ENCODE measurements around the gene ARHGAP42.

ARHGAP42 gene

DNA sequence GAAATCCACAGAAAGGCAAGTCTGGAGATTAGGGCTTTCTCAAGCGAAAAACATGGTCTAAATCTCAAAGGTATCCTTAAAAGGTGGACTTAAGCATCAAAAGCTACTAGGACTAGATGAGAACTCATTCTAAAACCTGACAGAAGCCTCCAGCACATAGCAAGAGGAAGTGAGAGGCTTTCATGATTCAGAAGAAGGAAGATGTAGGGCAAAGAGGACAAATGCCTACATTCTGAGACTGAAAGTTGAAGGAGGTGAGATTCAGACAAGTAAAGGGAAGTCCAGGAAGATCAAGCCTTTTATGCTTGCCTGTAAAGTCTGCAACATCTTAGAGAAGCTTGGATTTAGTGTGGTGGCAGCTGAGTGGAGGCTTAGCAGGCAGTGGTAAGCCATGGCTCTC lies 343.6 kb downstream of the ARHGAP42 start:
- Histone ChIP-seq H3K9ac (ENCODE audit: low read length) (no peak overlapping the region), H3K4me2 (ENCODE audit: low read depth, low read length, poor library complexity, severe bottlenecking) (no peak overlapping the region), H3K27ac (ENCODE audit: low read depth, low read length) (no peak overlapping the region), H3K4me3 (ENCODE audit: insufficient read depth, low read length, poor library complexity, severe bottlenecking) (no peak overlapping the region), H3K79me2 (ENCODE audit: insufficient read depth, low read length) (no peaks in the 10 kb centered on the region), H3K9me3 (ENCODE audit: insufficient read depth, low read length) (no peaks in the 10 kb centered on the region), H3K27me3 (ENCODE audit: low read length) (no peaks in the 10 kb centered on the region), H2AFZ (ENCODE audit: low read depth, low read length, severe bottlenecking) (no peak overlapping the region), H3K9me2 (replicated peaks; ENCODE audit: insufficient read depth, low read length) (no peaks in the 10 kb centered on the region), H3K36me3 (ENCODE audit: low read length) (no peaks in the 10 kb centered on the region), H4K20me1 (ENCODE audit: low read depth, low read length) (no peaks in the 10 kb centered on the region), H3F3A (ENCODE audit: insufficient read depth) (no peaks in the 10 kb centered on the region)
- TF ChIP-seq, protein P1, sequence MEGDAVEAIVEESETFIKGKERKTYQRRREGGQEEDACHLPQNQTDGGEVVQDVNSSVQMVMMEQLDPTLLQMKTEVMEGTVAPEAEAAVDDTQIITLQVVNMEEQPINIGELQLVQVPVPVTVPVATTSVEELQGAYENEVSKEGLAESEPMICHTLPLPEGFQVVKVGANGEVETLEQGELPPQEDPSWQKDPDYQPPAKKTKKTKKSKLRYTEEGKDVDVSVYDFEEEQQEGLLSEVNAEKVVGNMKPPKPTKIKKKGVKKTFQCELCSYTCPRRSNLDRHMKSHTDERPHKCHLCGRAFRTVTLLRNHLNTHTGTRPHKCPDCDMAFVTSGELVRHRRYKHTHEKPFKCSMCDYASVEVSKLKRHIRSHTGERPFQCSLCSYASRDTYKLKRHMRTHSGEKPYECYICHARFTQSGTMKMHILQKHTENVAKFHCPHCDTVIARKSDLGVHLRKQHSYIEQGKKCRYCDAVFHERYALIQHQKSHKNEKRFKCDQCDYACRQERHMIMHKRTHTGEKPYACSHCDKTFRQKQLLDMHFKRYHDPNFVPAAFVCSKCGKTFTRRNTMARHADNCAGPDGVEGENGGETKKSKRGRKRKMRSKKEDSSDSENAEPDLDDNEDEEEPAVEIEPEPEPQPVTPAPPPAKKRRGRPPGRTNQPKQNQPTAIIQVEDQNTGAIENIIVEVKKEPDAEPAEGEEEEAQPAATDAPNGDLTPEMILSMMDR (IDR thresholded peaks at IDR 0.05; ENCODE audit: insufficient read depth, low read length, poor library complexity, severe bottlenecking), result no peak
- no peak for TF ChIP-seq EZH2phosphoT487 (conservative IDR thresholded peaks at IDR 0.05; ENCODE audit: low read length)

DNA sequence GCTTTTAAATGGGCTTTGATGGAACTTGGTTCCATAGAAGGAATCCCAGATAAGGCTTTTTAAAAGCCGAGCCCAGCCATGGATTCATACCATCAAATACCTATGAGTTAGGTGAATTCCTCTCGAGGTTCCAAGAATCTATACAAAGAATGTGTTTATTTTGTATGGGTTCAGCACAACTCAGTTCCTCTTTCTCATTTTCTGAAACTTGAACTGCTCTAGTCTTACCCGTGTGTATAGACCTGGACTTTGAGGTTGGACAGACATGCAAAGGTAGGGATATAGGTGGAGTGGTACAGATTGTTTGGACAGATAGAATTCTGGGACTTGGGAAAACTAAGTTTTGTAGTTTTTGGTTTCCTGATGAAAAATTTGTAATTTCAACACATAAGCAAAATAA lies 344.6 kb downstream of the ARHGAP42 start:
- Histone ChIP-seq H3K36me3 (ENCODE audit: low read length) (no peaks in the 10 kb centered on the region), H3K9me2 (replicated peaks; ENCODE audit: insufficient read depth, low read length) (no peaks in the 10 kb centered on the region), H3K79me2 (ENCODE audit: insufficient read depth, low read length) (no peaks in the 10 kb centered on the region), H2AFZ (ENCODE audit: low read depth, low read length, severe bottlenecking) (no peak overlapping the region), H3K9ac (ENCODE audit: low read length) (no peak overlapping the region), H3K4me3 (ENCODE audit: insufficient read depth, low read length, poor library complexity, severe bottlenecking) (no peak overlapping the region), H3K4me2 (ENCODE audit: low read depth, low read length, poor library complexity, severe bottlenecking) (no peak overlapping the region), H4K20me1 (ENCODE audit: low read depth, low read length) (no peaks in the 10 kb centered on the region), H3K27me3 (ENCODE audit: low read length) (no peaks in the 10 kb centered on the region), H3K9me3 (ENCODE audit: insufficient read depth, low read length) (no peaks in the 10 kb centered on the region), H3K27ac (ENCODE audit: low read depth, low read length) (no peak overlapping the region), H3F3A (ENCODE audit: insufficient read depth) (no peaks in the 10 kb centered on the region)
- TF ChIP-seq, protein P1 (IDR thresholded peaks at IDR 0.05; ENCODE audit: insufficient read depth, low read length, poor library complexity, severe bottlenecking), result no peak
- TF ChIP-seq EZH2phosphoT487 (conservative IDR thresholded peaks at IDR 0.05; ENCODE audit: low read length), result no peak

DNA sequence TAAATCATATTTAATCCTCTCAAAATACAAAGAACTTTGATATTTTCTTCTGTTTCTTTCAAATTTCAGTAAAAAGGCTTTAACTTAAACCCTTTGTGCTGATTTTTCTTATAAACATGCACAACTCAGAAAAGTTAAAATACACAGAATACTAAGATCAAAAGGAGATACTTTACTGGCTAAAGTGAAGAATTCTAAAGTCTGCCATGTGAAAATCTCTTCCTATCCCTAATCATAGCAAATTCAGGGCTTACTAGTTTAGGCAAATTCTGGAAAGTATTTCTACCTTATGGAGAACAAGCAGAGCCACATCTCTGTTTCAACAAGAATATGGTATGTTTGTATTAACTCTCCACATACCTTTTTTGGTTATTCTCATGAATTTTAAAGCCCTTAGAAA lies 345.9 kb downstream of the ARHGAP42 start:
- H3K4me2 ChIP-seq (ENCODE audit: low read depth, low read length, poor library complexity, severe bottlenecking), result no peak overlapping the region
- H3K79me2 ChIP-seq (ENCODE audit: insufficient read depth, low read length), result no peaks in the 10 kb centered on the region
- H3K9me3 ChIP-seq (ENCODE audit: insufficient read depth, low read length), result no peaks in the 10 kb centered on the region
- H3K27me3 ChIP-seq (ENCODE audit: low read length), result no peaks in the 10 kb centered on the region
- no peak for TF ChIP-seq EZH2phosphoT487 (conservative IDR thresholded peaks at IDR 0.05; ENCODE audit: low read length)
- TF ChIP-seq, protein P1 (IDR thresholded peaks at IDR 0.05; ENCODE audit: insufficient read depth, low read length, poor library complexity, severe bottlenecking), result no peak
- no peak overlapping the region for H3K4me3 ChIP-seq (ENCODE audit: insufficient read depth, low read length, poor library complexity, severe bottlenecking)
- no peaks in the 10 kb centered on the region for H4K20me1 ChIP-seq (ENCODE audit: low read depth, low read length)
- H2AFZ ChIP-seq (ENCODE audit: low read depth, low read length, severe bottlenecking), result no peak overlapping the region
- H3K36me3 ChIP-seq (ENCODE audit: low read length), result no peaks in the 10 kb centered on the region
- H3K9me2 ChIP-seq (replicated peaks; ENCODE audit: insufficient read depth, low read length), result no peaks in the 10 kb centered on the region
- no peak overlapping the region for H3K9ac ChIP-seq (ENCODE audit: low read length)
- no peaks in the 10 kb centered on the region for H3F3A ChIP-seq (ENCODE audit: insufficient read depth)
- no peak overlapping the region for H3K27ac ChIP-seq (ENCODE audit: low read depth, low read length)

Measured in SU-DHL-6 (cell line).